PC-3 (cell line): ENCODE data around the gene TMEM52. TPM values are rescaled to one million over a fixed set of nuclear protein-coding genes. Genes with fewer than 3 reads are reported as not detected.

Experiments
- ATAC-seq: fragments of 200-7000 bp; cut with Tn5 transposase; 2 replicates; pipeline ENCODE4 v1.9.1; 2020; ENCODE audit warnings: mild to moderate bottlenecking, moderate library complexity
- BruUV-seq: library from RNA; stranded (reverse); fragments of 400-500 nt; replicated peaks from 2 replicates; lab custom pipeline; 2021; lab: Mats Ljungman, UMichigan
- CTCF ChIA-PET: fragments of 300-600 bp; sonication (Branson Sonifier 250); formaldehyde crosslinking; loops from one replicate; lab custom pipeline; 2022; ENCODE audit warnings: antibody characterized with exemption; lab: Charles Lee
- POLR2A ChIA-PET: fragments of 300-600 bp; sonication (Branson Sonifier 250); formaldehyde crosslinking; loops from one replicate; lab custom pipeline; 2022; ENCODE audit warnings: antibody characterized with exemption; ENCODE audit not compliant: unreplicated experiment; lab: Charles Lee
- DNase-seq: peaks from one replicate; pipeline ENCODE4 v3.0.0-alpha.2; 2015
- H2AFZ ChIP-seq: fragments of 300-600 bp; sonication (generic); 2 replicates; pipeline ENCODE4 v1.6.0; 2016; ENCODE audit warnings: antibody characterized with exemption, low read length
- H3F3A ChIP-seq: fragments of 300-600 bp; sonication (generic); one replicate; pipeline ENCODE4 v1.6.0; 2017; ENCODE audit warnings: antibody characterized with exemption, low read length, control low read depth, mild to moderate bottlenecking; ENCODE audit not compliant: unreplicated experiment
- H3K27ac ChIP-seq: fragments of 300-600 bp; sonication (generic); 2 replicates; pipeline ENCODE4 v1.5.1; 2016; ENCODE audit warnings: mild to moderate bottlenecking, low read length
- H3K27me3 ChIP-seq: fragments of 300-600 bp; sonication (generic); 2 replicates; pipeline ENCODE4 v1.6.1; 2016; ENCODE audit warnings: low read length, mixed read lengths
- H3K36me3 ChIP-seq: fragments of 300-600 bp; sonication (generic); 2 replicates; pipeline ENCODE4 v1.6.1; 2016; ENCODE audit warnings: low read depth, mixed run types, low read length, mixed read lengths
- H3K4me1 ChIP-seq: fragments of 300-600 bp; sonication (generic); 2 replicates; pipeline ENCODE4 v1.5.1; 2016; ENCODE audit warnings: low read length; ENCODE audit not compliant: insufficient read depth
- H3K4me2 ChIP-seq: fragments of 300-600 bp; sonication (generic); 2 replicates; pipeline ENCODE4 v1.6.0; 2016; ENCODE audit warnings: low read length
- H3K4me3 ChIP-seq: fragments of 300-600 bp; sonication (generic); 2 replicates; pipeline ENCODE4 v1.5.1; 2016; ENCODE audit warnings: mild to moderate bottlenecking, low read length, mixed read lengths
- H3K79me2 ChIP-seq: fragments of 300-600 bp; sonication (generic); 2 replicates; pipeline ENCODE4 v1.6.1; 2017; ENCODE audit warnings: low read length, mixed read lengths
- H3K9ac ChIP-seq: fragments of 300-600 bp; sonication (generic); 2 replicates; pipeline ENCODE4 v1.6.0; 2016; ENCODE audit warnings: mild to moderate bottlenecking, low read length
- H3K9me2 ChIP-seq: fragments of 300-600 bp; sonication (generic); replicated peaks from 2 replicates; pipeline ENCODE4 v1.6.1; 2016; ENCODE audit warnings: mixed run types, low read length, mixed read lengths
- H3K9me3 ChIP-seq: fragments of 300-600 bp; sonication (generic); 2 replicates; pipeline ENCODE4 v1.6.1; 2016; ENCODE audit warnings: low read length, mixed read lengths
- H4K20me1 ChIP-seq: fragments of 300-600 bp; sonication (generic); 2 replicates; pipeline ENCODE4 v1.6.1; 2016; ENCODE audit warnings: low read length, mixed read lengths
- EZH2 ChIP-seq: fragments of 300-600 bp; sonication (generic); IDR thresholded peaks from one replicate; pipeline ENCODE4 v1.6.1; 2017; ENCODE audit warnings: antibody characterized with exemption, mild to moderate bottlenecking, low read length; ENCODE audit not compliant: unreplicated experiment
- EZH2phosphoT487 ChIP-seq: fragments of 300-600 bp; sonication (generic); IDR thresholded peaks from 2 replicates; pipeline ENCODE4 v1.6.1; 2018; ENCODE audit warnings: mild to moderate bottlenecking, antibody characterized with exemption, low read length, borderline replicate concordance
- intact Hi-C: fragments of 100-400 bp; cut with micrococcal nuclease; formaldehyde crosslinking; loops from 2 replicates; pipeline ENCODE4 v1.9.0; 2023
- total RNA-seq: library from RNA; depleted of rRNA; stranded (reverse); fragments of >200 nt; gene quantifications from 2 replicates; pipeline ENCODE4 v1.2.3, GENCODE V29; 2014
- TF ChIP-seq, protein P1 (sequence below): fragments of 300-600 bp; sonication (generic); conservative IDR thresholded peaks from 2 replicates; pipeline ENCODE4 v1.5.1; 2017; ENCODE audit warnings: antibody characterized with exemption, low read depth, mild to moderate bottlenecking, low read length

The TMEM52 gene
- total RNA-seq, 1 experiment from 2014 or later, result 22.6 TPM

- Histone ChIP-seq H3K4me2 (no peak overlapping the region), H3K4me1 (no peaks in the 10 kb centered on the region), H3K9me3 (no peaks in the 10 kb centered on the region), H3F3A (no peaks in the 10 kb centered on the region), H2AFZ (no peak overlapping the region), H4K20me1 (peaks cover 85% of the 10 kb centered on the region), H3K27me3 (no peaks in the 10 kb centered on the region), H3K9ac (no peak overlapping the region), H3K27ac (no peak overlapping the region), H3K36me3 (peaks cover 63% of the 10 kb centered on the region), H3K79me2 (peaks cover 100% of the 10 kb centered on the region), H3K4me3 (no peak overlapping the region), H3K9me2 (no peaks in the 10 kb centered on the region)
- no TSS peak for BruUV-seq
- intact Hi-C loops, result no loop called here
- POLR2A ChIA-PET, result no interaction called here
- CTCF ChIA-PET, result no interaction called here
- DNase-seq (no peak), ATAC-seq (no peak)
- TF ChIP-seq EZH2phosphoT487 (no peak), EZH2 (no peak)
- TF ChIP-seq, protein P1, sequence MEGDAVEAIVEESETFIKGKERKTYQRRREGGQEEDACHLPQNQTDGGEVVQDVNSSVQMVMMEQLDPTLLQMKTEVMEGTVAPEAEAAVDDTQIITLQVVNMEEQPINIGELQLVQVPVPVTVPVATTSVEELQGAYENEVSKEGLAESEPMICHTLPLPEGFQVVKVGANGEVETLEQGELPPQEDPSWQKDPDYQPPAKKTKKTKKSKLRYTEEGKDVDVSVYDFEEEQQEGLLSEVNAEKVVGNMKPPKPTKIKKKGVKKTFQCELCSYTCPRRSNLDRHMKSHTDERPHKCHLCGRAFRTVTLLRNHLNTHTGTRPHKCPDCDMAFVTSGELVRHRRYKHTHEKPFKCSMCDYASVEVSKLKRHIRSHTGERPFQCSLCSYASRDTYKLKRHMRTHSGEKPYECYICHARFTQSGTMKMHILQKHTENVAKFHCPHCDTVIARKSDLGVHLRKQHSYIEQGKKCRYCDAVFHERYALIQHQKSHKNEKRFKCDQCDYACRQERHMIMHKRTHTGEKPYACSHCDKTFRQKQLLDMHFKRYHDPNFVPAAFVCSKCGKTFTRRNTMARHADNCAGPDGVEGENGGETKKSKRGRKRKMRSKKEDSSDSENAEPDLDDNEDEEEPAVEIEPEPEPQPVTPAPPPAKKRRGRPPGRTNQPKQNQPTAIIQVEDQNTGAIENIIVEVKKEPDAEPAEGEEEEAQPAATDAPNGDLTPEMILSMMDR, result no peak
These were observed 42.6 kb downstream of the TMEM52 start for GRCh38 chr1:1876335-1876930.

DNA sequence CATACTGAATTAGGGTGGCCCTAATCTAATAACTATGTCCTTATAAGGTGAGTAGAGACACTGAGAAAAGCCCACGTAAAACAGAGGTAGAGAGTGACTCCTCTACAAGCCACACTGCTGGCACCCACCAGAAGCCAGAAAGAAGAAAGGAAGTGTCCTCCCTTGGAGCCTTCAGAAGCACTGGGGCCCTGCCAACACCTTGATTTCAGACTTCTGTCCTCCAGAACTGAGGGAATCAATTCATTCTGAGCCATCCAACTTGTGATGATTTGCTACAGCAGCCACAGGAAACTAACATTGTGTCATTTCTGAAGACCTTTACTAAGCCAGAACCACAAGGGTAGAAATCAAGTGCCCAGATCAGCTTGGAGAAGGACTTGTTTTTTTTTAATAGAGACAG is 43.1 kb downstream of the TMEM52 start:
- peaks cover 100% of the 10 kb centered on the region for H3K79me2 ChIP-seq
- no peaks in the 10 kb centered on the region for H3K27me3 ChIP-seq
- H3K27ac ChIP-seq, result no peak overlapping the region
- H4K20me1 ChIP-seq, result peaks cover 84% of the 10 kb centered on the region
- H3K9me3 ChIP-seq, result no peaks in the 10 kb centered on the region
- TF ChIP-seq EZH2phosphoT487, result no peak
- TF ChIP-seq EZH2, result no peak
- TF ChIP-seq, protein P1, result no peak
- BruUV-seq, result no TSS peak
- no peak overlapping the region for H2AFZ ChIP-seq
- intact Hi-C loops, result no loop called here
- DNase-seq, result no peak
- H3K4me1 ChIP-seq, result no peaks in the 10 kb centered on the region
- POLR2A ChIA-PET, result no interaction called here
- peaks cover 63% of the 10 kb centered on the region for H3K36me3 ChIP-seq
- H3F3A ChIP-seq, result no peaks in the 10 kb centered on the region
- no peak overlapping the region for H3K4me2 ChIP-seq
- H3K9me2 ChIP-seq, result no peaks in the 10 kb centered on the region
- CTCF ChIA-PET, result interaction anchor here (0.7 kb wide), 1 partner anchor 92 kb away, joined by 3 read pairs; no protein-coding TSS in a partner anchor
- no peak overlapping the region for H3K4me3 ChIP-seq
- no peak for ATAC-seq
- no peak overlapping the region for H3K9ac ChIP-seq

GRCh38 chr1:1874901-1875300 is 44.2 kb downstream of the TMEM52 start:
- Histone ChIP-seq H3K9me3 (no peaks in the 10 kb centered on the region), H3K36me3 (peaks cover 65% of the 10 kb centered on the region), H3K9ac (no peak overlapping the region), H3K9me2 (no peaks in the 10 kb centered on the region), H3K4me3 (no peak overlapping the region), H2AFZ (no peak overlapping the region), H3K4me1 (no peaks in the 10 kb centered on the region), H4K20me1 (peaks cover 88% of the 10 kb centered on the region), H3F3A (no peaks in the 10 kb centered on the region), H3K27ac (no peak overlapping the region), H3K27me3 (no peaks in the 10 kb centered on the region), H3K79me2 (peaks cover 100% of the 10 kb centered on the region), H3K4me2 (no peak overlapping the region)
- no peak for ATAC-seq
- TF ChIP-seq EZH2, result no peak
- no peak for TF ChIP-seq EZH2phosphoT487
- TF ChIP-seq, protein P1, result no peak
- BruUV-seq, result no TSS peak
- ChIA-PET CTCF (no interaction called here), POLR2A (interaction anchor here (0.6 kb wide), 1 partner anchor 20 kb away, joined by 11 read pairs; no protein-coding TSS in a partner anchor)
- intact Hi-C loops, result no loop called here
- no peak for DNase-seq
